GM18907 (cell line): Measurements from ENCODE around the gene GTF2B.
"Not testable (repeated sequence)": the region's sequence is repeated elsewhere in the genome, so short reads cannot be mapped to it uniquely, and the experiment has no call there.

Source experiments
- ATAC-seq: cut with Tn5 transposase; IDR thresholded peaks from one replicate; pipeline ENCODE4 v1.9.1; 2021; ENCODE audit warnings: mild to moderate bottlenecking, moderate library complexity; ENCODE audit not compliant: unreplicated experiment

GTF2B gene, protein sequence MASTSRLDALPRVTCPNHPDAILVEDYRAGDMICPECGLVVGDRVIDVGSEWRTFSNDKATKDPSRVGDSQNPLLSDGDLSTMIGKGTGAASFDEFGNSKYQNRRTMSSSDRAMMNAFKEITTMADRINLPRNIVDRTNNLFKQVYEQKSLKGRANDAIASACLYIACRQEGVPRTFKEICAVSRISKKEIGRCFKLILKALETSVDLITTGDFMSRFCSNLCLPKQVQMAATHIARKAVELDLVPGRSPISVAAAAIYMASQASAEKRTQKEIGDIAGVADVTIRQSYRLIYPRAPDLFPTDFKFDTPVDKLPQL

GRCh38 chr1:88891318-88891950, at the start of gene GTF2B:
GTF2B (minus strand) TSS chr1:88891567; CDS start chr1:88891499, 68 bp downstream.
- ATAC-seq, result peak; percentile 96

- not testable (repeated sequence) for ATAC-seq
Observed at GRCh38 chr1:88938528-88938927, 47.2 kb upstream of the GTF2B start.

GRCh38 chr1:88936760-88937342, 45.5 kb upstream of the GTF2B start:
- no peak for ATAC-seq

DNA sequence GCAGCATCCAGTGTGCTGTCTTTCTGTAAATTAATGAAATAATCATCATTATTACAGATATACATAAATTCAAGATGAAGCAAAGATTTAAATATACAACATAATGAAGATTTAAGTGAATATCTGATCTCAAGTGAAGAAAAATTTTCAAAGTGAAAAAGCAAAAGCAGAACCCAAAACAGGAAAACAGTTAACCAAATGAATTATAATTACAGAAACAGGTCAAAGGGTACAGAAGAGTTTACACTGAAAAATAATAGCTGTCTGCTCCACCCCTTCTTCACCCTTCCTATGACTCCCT, 44.8 kb upstream of the GTF2B start:
- ATAC-seq, result no peak

- ATAC-seq, result no peak
Observed at GRCh38 chr1:88935522-88936222, 44.3 kb upstream of the GTF2B start.

DNA sequence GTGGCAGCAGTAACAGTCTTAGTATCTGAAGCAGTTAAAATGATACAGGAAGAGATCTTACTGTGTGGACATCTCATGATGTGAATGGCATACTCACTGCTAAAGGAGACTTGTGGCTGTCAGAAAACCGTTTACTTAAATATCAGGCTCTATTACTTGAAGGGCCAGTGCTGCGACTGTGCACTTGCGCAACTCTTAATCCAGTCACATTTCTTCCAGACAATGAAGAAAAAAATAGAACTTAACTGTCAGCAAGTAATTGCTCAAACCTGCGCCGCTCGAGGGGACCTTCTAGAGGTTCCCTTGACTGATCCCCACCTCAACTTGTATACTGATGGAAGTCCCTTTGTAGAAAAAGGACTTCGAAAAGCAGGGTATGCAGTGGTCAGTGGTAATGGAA, 38.8 kb upstream of the GTF2B start:
- not testable (repeated sequence) for ATAC-seq

DNA sequence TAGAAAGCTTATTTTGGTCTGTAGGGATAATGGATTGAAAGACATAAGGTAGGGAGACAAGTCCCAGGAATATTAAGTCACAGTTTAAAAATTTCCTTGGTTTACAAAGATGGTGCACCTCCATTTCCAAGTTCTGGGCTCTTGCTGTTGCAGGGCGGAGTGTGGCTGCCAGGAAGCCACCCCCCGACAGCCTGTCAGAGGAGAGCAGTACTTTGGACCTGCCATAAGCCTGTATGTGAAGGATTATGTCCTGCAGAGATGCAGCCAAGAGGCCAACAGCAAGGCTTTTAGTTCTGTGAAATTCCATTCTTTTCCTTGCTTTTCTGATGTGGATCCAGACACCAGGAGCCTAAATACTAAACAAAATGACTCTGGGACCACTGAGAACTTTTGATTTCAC, 31.9 kb upstream of the GTF2B start:
- no peak for ATAC-seq

DNA sequence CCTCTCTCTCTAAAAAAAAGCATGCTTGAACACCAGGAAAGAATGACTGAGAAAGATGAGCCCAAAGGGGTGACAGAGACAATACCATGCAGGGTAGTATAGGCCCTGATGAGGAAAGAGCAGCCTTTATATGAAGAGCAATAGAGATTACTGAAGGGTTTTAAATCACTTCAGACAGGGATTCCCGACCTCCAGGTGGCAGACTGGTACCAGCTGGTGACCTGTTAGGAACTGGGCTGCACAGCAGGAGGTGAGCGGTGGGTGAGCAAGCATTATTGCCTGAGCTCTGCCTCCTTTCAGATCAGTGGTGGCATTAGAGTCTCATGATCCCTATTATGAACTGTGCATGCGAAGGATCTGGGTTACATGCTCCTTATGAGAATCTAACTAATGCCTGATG, 30.8 kb upstream of the GTF2B start:
- ATAC-seq, result no peak

- no peak for ATAC-seq
Observed at GRCh38 chr1:88920845-88921244, 29.5 kb upstream of the GTF2B start.

GRCh38 chr1:88917321-88918025, 26.1 kb upstream of the GTF2B start:
- ATAC-seq, result no peak

- ATAC-seq, result no peak
Observed at GRCh38 chr1:88916883-88917282, 25.5 kb upstream of the GTF2B start.

DNA sequence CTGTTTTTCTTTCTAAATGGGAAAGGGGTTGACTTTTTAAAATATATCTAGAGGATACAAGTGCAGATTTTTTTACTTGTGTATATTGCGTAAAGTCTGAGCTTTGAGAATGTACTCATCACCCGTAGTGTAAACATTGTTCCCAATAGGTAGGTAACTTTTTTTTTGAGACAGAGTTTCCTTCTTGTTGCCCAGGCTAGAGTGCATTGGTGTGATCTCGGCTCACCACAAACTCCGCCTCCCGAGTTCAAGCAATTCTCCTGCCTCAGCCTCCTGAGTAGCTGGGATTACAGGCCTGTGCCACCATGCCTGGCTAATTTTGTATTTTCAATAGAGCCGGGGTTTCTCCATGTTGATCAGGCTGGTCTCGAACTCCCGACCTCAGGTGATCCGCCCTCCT, 20.4 kb upstream of the GTF2B start:
- ATAC-seq, result not testable (repeated sequence)

DNA sequence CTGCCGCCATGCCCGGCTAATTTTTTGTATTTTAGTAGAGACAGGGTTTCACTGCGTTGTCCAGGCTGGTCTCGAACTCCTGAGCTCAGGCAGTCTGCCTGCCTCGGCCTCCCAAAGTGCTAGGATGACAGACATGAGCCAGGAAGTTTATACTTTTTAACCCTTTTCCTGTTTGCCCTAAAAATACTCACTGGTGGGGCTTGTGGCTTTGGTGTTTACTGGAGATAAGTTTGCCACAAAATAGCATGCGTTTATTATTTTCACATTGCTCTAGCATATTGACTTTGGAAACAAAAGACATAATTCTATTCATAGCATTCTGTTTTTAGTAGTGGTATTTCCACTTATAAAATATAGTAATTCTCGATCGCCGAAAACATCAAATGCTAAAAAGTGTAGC, 19.8 kb upstream of the GTF2B start:
- no peak for ATAC-seq

- ATAC-seq, result no peak
Observed at GRCh38 chr1:88910401-88910800, 19.0 kb upstream of the GTF2B start.

DNA sequence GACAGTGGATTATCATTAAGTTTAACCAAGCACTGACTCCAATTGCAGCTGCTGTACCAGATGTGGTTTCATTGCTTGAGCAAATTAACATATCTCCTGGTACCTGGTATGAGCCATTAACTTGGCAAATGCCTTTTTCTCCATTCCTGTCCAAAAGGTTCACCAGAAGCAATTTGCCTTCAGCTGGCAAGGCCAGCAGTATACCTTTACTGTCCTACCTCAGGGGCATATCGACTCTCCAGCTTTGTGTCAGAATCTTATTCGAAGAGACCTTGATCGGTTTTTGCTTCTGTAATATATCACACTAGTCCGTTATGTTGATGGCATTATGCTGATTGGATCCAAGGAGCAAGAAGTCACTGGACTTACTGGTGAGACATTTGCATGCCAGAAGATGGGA, 9.5 kb upstream of the GTF2B start:
- no peak for ATAC-seq

GRCh38 chr1:88897070-88897730, 5.8 kb upstream of the GTF2B start:
- ATAC-seq, result no peak

GRCh38 chr1:88892357-88892877, 1.1 kb upstream of the GTF2B start:
- ATAC-seq, result no peak

- ATAC-seq, result no peak
Observed at GRCh38 chr1:88891951-88892340, 579 bp upstream of the GTF2B start.

DNA sequence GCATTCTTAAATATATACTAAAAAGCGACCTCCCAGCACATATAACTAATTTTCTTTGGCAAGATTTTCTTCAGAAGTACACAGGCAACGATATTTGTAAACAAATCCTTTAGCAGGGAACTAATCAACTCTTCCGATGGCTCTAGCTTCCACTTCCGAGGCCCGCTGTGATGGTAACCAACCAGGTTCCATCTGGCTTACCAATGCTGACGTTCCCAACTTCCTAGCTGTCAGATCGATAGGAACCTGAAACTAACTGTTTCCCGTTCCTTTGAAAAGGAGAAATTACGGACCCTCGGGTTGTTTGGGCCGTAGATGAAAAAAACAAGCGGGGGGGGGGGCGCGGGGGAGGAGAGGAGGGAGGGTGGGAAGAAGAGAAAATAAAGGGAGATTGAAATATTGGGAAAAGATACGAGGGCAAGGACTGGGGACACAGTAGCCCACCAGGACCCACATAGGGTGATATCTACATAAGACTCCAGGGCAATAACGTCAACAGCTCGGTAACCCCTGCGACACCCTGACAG, 513 bp downstream of the GTF2B start:
- peak; percentile 41 for ATAC-seq

GRCh38 chr1:88890131-88890530, 1.2 kb downstream of the GTF2B start:
- no peak for ATAC-seq
